ENCODE results near the gene EMC8.

DNA sequence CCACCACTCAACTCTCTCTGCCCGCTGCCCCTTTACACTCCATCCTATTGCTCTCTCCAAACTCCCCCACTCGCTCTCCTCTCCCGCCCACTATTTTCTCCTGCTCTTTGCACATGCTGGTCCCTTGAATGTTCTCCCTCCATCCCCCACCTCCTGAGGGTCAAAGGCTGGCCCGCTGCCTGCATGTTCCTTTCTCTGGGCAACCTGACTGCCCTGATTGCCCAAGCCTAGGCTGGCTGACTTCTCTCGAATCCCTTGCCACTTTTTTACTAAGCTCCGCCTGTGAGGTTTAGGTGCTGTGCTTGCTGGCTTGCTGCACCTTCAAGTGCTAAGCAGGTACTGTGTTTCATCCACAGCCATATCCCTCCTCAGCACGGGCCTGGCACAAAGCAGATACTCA lies 2.7 kb downstream of the EMC8 start:
- TF ChIP-seq, protein P1, sequence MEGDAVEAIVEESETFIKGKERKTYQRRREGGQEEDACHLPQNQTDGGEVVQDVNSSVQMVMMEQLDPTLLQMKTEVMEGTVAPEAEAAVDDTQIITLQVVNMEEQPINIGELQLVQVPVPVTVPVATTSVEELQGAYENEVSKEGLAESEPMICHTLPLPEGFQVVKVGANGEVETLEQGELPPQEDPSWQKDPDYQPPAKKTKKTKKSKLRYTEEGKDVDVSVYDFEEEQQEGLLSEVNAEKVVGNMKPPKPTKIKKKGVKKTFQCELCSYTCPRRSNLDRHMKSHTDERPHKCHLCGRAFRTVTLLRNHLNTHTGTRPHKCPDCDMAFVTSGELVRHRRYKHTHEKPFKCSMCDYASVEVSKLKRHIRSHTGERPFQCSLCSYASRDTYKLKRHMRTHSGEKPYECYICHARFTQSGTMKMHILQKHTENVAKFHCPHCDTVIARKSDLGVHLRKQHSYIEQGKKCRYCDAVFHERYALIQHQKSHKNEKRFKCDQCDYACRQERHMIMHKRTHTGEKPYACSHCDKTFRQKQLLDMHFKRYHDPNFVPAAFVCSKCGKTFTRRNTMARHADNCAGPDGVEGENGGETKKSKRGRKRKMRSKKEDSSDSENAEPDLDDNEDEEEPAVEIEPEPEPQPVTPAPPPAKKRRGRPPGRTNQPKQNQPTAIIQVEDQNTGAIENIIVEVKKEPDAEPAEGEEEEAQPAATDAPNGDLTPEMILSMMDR (IDR thresholded peaks at IDR 0.05 in 2 of 3, conservative IDR thresholded peaks at IDR 0.05 in 1 of 3; ENCODE audit: borderline replicate concordance in 1 of 3, insufficient read depth in 1 of 3, low read depth in 2 of 3, low read length in 2 of 3) = no peak
- TF ChIP-seq, protein P2, sequence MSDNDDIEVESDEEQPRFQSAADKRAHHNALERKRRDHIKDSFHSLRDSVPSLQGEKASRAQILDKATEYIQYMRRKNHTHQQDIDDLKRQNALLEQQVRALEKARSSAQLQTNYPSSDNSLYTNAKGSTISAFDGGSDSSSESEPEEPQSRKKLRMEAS (IDR thresholded peaks at IDR 0.05) = no peak
- TF ChIP-seq POLR2A (IDR thresholded peaks at IDR 0.05; ENCODE audit: borderline replicate concordance, extremely low read depth, insufficient read depth, insufficient read length) (no peak), EZH2 (IDR thresholded peaks at IDR 0.05) (no peak), JUND (IDR thresholded peaks at IDR 0.05) (no peak), ZFX (IDR thresholded peaks at IDR 0.05) (no peak)
